ENCODE data around the gene CYFIP2. TPM values are rescaled to one million over a fixed set of nuclear protein-coding genes. Genes with fewer than 3 reads are reported as not detected.
A peak's percentile ranks its signal among the peaks of the same experiment; 100 is the strongest.

CYFIP2 gene
- total RNA-seq (2014; rRNA removed; shearing (Covaris generic); ENCODE audit: low replicate concordance), result 355 and 517 TPM in 2 replicates

DNA sequence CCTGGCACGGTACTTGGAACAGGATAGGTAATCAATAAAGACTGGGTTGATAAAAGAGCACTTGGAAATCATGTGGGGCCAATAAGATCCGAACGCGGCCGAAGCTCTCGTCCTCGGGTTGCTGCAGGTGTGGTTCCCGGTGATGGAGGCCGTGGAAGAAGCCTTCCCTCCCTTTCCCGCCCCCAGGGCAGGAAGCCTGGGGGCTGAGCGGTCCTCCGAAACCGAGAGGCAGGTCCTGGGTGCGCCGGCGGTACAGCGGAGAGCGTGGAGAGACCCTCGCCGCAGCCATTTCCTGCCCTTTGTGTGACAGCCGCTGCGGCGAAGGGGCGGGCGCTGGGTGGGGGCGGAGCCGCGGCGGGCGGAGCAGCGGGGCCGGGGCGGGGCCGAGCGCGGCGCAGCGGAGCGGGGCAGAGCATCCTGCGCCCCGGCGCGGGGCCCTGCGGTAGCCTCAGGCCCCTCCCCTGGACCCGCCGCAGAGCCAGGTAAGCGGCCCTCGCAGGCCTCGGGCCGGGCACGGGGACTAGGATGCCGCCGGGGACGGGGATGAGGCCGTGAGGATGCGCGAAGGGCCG, at the start of gene CYFIP2:
Gene CYFIP2 (plus strand): TSS at position 410 of the 572 bp plus-strand sequence. CDS start 19,239 bp downstream, outside the sequence.
- peak within 1 kb of the TSS; percentile 83 for H3K9ac ChIP-seq (ENCODE audit: low read length)
- peak within 1 kb of the TSS; percentile 84 for H3K4me3 ChIP-seq (ENCODE audit: low read length)
- H3K9me2 ChIP-seq (replicated peaks; ENCODE audit: insufficient read depth, low read length), result no peaks in the 10 kb centered on the region
- peaks cover 47% of the 10 kb centered on the region for H3K79me2 ChIP-seq (ENCODE audit: low read length)
- H3K27me3 ChIP-seq (ENCODE audit: low read length), result no peaks in the 10 kb centered on the region
- H2AFZ ChIP-seq (ENCODE audit: low read length), result peak within 1 kb of the TSS; percentile 74
- peak within 1 kb of the TSS; percentile 98 for H3K27ac ChIP-seq (ENCODE audit: low read length)
- peaks cover 12% of the 10 kb centered on the region; the same call in 1 of the 2 replicates for H3K36me3 ChIP-seq (ENCODE audit: insufficient read depth, low read length)
- peak; percentile 92 for DNase-seq
- H3K4me1 ChIP-seq (ENCODE audit: low read length), result peaks cover 62% of the 10 kb centered on the region
- peaks cover 3% of the 10 kb centered on the region; the same call in 1 of the 2 replicates for H4K20me1 ChIP-seq (ENCODE audit: insufficient read depth, low read depth, low read length)
- peak within 1 kb of the TSS; percentile 94 for H3K4me2 ChIP-seq (ENCODE audit: low read depth, low read length, poor library complexity, severe bottlenecking)
- no peaks in the 10 kb centered on the region for H3K9me3 ChIP-seq (ENCODE audit: low read length)

DNA sequence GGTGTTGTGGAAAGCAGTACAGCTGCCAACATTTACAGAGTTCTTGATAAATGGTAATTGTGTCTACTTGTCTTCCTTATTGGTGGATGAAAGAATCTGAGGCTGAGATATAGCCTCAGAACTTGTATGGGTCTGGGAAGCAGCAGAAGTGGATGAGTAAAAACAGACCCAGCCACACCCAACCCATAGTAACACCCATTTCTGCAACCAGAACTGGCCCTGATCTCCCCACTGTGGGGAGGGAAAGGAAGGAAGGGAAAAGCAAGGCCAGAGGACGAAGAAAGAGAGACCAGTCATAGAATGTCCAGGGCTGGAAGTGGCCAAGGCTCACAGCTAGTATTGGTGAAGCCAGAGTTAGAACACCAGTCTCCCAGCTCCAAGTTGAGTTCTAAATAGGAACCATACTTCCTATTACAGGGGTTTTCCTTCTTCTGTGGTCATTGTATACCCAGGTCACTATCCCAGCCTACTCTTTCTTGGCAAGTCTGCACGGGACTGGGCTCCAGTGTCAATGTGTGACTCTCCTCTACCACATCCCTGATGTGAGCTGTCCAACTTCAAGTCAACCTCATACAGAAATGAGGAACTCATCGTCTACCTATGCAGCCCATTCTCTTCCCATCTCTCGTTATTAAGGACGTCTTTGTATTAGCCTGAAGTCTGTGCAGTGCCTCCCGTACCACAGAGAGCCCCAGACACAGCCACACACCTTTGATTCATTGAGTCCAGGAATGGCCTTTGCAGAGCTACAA, 49.4 kb upstream of the CYFIP2 start:
- H3K4me3 ChIP-seq (ENCODE audit: low read length), result peak overlapping the region; percentile 45; the same call in 1 of the 2 replicates
- H4K20me1 ChIP-seq (ENCODE audit: insufficient read depth, low read depth, low read length), result no peaks in the 10 kb centered on the region
- H3K9me2 ChIP-seq (replicated peaks; ENCODE audit: insufficient read depth, low read length), result no peaks in the 10 kb centered on the region
- no peaks in the 10 kb centered on the region for H3K79me2 ChIP-seq (ENCODE audit: low read length)
- H3K4me1 ChIP-seq (ENCODE audit: low read length), result peaks cover 81% of the 10 kb centered on the region
- peak overlapping the region; percentile 99 for H3K27ac ChIP-seq (ENCODE audit: low read length)
- DNase-seq, result peak; percentile 59
- peak overlapping the region; percentile 87 for H2AFZ ChIP-seq (ENCODE audit: low read length)
- H3K9me3 ChIP-seq (ENCODE audit: low read length), result no peaks in the 10 kb centered on the region
- peak overlapping the region; percentile 68 for H3K9ac ChIP-seq (ENCODE audit: low read length)
- peak overlapping the region; percentile 88 for H3K4me2 ChIP-seq (ENCODE audit: low read depth, low read length, poor library complexity, severe bottlenecking)
- H3K36me3 ChIP-seq (ENCODE audit: insufficient read depth, low read length), result no peaks in the 10 kb centered on the region
- no peaks in the 10 kb centered on the region for H3K27me3 ChIP-seq (ENCODE audit: low read length)

DNA sequence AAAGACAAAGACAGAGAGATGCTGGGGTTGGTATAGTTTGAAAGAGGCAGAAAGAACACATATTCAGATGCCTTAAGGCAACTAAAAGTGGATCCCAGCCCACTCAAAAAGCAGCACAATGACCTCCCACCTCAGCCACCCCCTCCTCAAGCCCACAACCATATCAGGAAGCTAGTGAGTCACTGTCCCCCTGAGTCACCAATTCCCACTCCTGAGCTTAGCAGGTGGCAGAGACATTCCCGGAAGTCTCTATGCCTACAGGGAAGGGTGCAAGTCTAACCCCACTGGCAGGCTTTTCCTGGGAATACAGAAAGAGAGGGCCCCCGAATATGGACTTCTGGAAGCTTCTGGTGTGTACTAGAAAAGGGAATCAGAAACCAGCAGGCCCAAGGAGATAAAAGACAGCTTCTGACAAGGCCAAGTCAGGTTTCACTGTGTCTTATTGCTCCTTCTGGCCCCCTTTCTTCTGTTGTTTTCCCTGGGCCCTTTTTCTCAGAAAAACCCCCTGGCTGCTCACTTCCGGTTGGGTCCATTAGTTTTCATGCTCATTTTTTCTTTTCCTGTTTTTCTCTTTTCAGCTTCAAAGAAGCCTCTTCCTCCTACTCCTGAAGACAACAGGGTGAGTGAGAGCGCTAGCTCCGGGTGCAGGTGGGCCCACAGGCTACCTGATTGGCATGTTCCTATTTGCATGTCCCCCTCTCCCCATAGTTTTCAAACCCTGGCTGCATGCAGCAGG, 48.5 kb upstream of the CYFIP2 start:
- Histone ChIP-seq H3K27me3 (ENCODE audit: low read length) (no peaks in the 10 kb centered on the region), H3K4me3 (ENCODE audit: low read length) (no peak overlapping the region), H3K4me2 (ENCODE audit: low read depth, low read length, poor library complexity, severe bottlenecking) (peak overlapping the region; percentile 88), H3K9ac (ENCODE audit: low read length) (0 out of 2 replicates have a peak overlapping the region, but pooled peaks have one; percentile 68), H3K9me2 (replicated peaks; ENCODE audit: insufficient read depth, low read length) (no peaks in the 10 kb centered on the region), H2AFZ (ENCODE audit: low read length) (peak overlapping the region; percentile 87), H3K4me1 (ENCODE audit: low read length) (peaks cover 73% of the 10 kb centered on the region), H3K36me3 (ENCODE audit: insufficient read depth, low read length) (no peaks in the 10 kb centered on the region), H3K79me2 (ENCODE audit: low read length) (no peaks in the 10 kb centered on the region), H3K9me3 (ENCODE audit: low read length) (no peaks in the 10 kb centered on the region), H3K27ac (ENCODE audit: low read length) (peak overlapping the region; percentile 99), H4K20me1 (ENCODE audit: insufficient read depth, low read depth, low read length) (no peaks in the 10 kb centered on the region)
- no peak for DNase-seq

DNA sequence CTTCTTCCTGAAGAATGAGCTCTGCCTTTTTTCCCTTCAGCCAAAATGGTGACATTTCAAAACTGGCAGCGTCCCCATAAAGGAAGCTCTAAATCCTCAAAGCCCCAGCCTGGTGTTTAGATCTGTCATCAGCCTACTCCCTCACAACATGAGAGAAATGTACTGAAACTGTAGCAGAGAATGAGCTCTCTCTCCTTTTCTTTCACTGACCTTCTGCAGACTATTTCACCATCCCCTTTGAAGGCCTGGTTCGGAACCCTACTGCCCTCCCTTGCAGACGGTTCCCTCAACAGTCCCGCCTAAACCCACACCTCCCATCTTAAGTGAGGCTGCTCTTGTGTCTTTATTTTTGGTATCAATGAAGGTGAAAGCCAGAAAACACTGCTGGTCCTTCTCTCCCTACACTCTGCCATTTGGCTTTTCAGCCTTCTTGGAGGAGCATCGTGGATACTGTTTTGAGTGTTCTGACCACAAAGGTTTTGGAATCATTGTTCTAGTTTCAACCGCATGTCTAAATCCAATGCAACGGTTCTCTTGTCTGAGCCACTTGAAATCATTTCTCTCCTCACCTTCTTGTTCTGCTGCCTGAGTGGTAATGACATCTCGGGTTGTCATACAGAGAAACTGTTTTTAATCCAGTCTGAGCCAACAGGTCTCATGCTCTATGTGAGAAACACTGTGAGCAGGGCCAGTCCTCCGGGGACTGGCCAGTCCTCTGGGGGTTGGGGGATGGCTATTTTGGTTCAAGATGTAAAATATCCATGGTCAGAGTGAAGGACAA, 46.2 kb upstream of the CYFIP2 start:
- H3K4me1 ChIP-seq (ENCODE audit: low read length), result peaks cover 63% of the 10 kb centered on the region

DNA sequence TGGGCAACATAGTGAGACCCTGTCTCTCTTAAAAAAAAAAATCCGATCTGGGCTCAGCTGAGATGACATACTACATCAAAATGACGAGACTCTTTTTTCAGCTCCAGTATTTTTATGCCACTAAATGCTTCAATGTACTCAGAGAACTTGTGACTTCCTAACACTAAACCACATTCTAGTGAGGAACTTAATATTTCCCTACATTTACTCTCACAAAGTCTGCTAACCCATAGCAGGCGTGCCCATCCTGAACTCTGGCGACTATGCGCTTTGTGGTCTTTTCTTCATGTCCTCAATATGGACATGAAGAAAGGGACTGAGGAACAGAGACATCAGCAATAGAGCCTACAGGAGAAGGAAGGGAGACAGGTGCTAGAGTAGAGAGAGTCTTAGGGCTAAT, 44.0 kb upstream of the CYFIP2 start:
- H3K79me2 ChIP-seq (ENCODE audit: low read length), result no peaks in the 10 kb centered on the region
- no peak overlapping the region for H3K4me3 ChIP-seq (ENCODE audit: low read length)
- no peak overlapping the region for H3K27ac ChIP-seq (ENCODE audit: low read length)
- H3K4me1 ChIP-seq (ENCODE audit: low read length), result peaks cover 40% of the 10 kb centered on the region
- H2AFZ ChIP-seq (ENCODE audit: low read length), result no peak overlapping the region
- H3K9me3 ChIP-seq (ENCODE audit: low read length), result no peaks in the 10 kb centered on the region
- H3K27me3 ChIP-seq (ENCODE audit: low read length), result no peaks in the 10 kb centered on the region
- no peaks in the 10 kb centered on the region for H4K20me1 ChIP-seq (ENCODE audit: insufficient read depth, low read depth, low read length)
- H3K36me3 ChIP-seq (ENCODE audit: insufficient read depth, low read length), result no peaks in the 10 kb centered on the region
- H3K4me2 ChIP-seq (ENCODE audit: low read depth, low read length, poor library complexity, severe bottlenecking), result no peak overlapping the region
- DNase-seq, result no peak
- H3K9me2 ChIP-seq (replicated peaks; ENCODE audit: insufficient read depth, low read length), result no peaks in the 10 kb centered on the region
- H3K9ac ChIP-seq (ENCODE audit: low read length), result no peak overlapping the region

More for the DNA sequence above, 46.2 kb upstream of the CYFIP2 start:
- H3K4me3 ChIP-seq (ENCODE audit: low read length), result no peak overlapping the region
- H4K20me1 ChIP-seq (ENCODE audit: insufficient read depth, low read depth, low read length), result no peaks in the 10 kb centered on the region
- no peak overlapping the region for H3K4me2 ChIP-seq (ENCODE audit: low read depth, low read length, poor library complexity, severe bottlenecking)
- no peaks in the 10 kb centered on the region for H3K9me2 ChIP-seq (replicated peaks; ENCODE audit: insufficient read depth, low read length)
- no peak overlapping the region for H3K27ac ChIP-seq (ENCODE audit: low read length)
- no peak for DNase-seq
- H3K9me3 ChIP-seq (ENCODE audit: low read length), result no peaks in the 10 kb centered on the region
- no peak overlapping the region for H3K9ac ChIP-seq (ENCODE audit: low read length)
- H3K36me3 ChIP-seq (ENCODE audit: insufficient read depth, low read length), result no peaks in the 10 kb centered on the region
- peak overlapping the region; percentile 28 for H2AFZ ChIP-seq (ENCODE audit: low read length)
- no peaks in the 10 kb centered on the region for H3K27me3 ChIP-seq (ENCODE audit: low read length)
- H3K79me2 ChIP-seq (ENCODE audit: low read length), result no peaks in the 10 kb centered on the region

DNA sequence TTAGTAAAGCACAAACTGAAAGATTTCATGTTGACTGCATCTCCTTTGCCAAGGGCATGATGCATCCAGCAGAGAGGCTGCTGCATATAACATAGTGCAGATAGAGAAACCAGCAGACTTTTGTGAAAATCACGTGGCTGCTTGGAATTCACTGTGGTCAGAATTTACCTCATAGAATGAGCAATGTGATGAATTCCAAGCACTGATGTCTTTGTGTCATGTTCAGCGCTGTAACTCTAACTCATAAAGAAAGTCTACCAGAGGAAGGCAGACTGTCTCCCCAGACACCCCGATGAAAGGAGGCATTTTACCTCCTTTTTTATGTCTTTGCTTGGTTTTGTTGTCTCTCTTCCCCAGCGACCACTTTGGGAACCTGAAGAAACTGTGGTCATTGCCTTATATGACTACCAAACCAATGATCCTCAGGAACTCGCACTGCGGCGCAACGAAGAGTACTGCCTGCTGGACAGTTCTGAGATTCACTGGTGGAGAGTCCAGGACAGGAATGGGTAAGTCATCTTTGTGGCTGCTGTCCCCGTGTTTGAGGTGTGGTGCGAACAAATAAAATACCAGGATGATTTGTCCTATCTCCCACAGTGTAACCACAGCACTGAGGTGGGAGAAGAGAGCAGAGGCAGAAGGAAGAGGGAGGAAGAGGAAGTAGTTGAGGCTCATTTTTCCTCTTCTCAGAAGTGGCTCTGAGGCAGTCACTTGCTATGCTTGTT, 43.3 kb upstream of the CYFIP2 start:
- Histone ChIP-seq H2AFZ (ENCODE audit: low read length) (peak overlapping the region; percentile 80), H3K9me2 (replicated peaks; ENCODE audit: insufficient read depth, low read length) (no peaks in the 10 kb centered on the region), H3K4me1 (ENCODE audit: low read length) (peaks cover 33% of the 10 kb centered on the region), H3K27me3 (ENCODE audit: low read length) (no peaks in the 10 kb centered on the region), H3K27ac (ENCODE audit: low read length) (no peak overlapping the region), H3K79me2 (ENCODE audit: low read length) (no peaks in the 10 kb centered on the region), H3K9ac (ENCODE audit: low read length) (no peak overlapping the region), H3K4me2 (ENCODE audit: low read depth, low read length, poor library complexity, severe bottlenecking) (peak overlapping the region; percentile 23), H4K20me1 (ENCODE audit: insufficient read depth, low read depth, low read length) (no peaks in the 10 kb centered on the region), H3K4me3 (ENCODE audit: low read length) (no peak overlapping the region), H3K9me3 (ENCODE audit: low read length) (no peaks in the 10 kb centered on the region), H3K36me3 (ENCODE audit: insufficient read depth, low read length) (no peaks in the 10 kb centered on the region)
- DNase-seq, result no peak

Data from Karpas-422 (cell line).